Measurements from ENCODE around the gene RANBP10. TPM values are rescaled to one million over a fixed set of nuclear protein-coding genes. Genes with fewer than 3 reads are reported as not detected.

RANBP10 gene
- polyA plus RNA-seq, 2 of the 4 experiments (the other 2 are of a cell fraction): 7.5 to 9.8 TPM

- TF ChIP-seq, protein P1, sequence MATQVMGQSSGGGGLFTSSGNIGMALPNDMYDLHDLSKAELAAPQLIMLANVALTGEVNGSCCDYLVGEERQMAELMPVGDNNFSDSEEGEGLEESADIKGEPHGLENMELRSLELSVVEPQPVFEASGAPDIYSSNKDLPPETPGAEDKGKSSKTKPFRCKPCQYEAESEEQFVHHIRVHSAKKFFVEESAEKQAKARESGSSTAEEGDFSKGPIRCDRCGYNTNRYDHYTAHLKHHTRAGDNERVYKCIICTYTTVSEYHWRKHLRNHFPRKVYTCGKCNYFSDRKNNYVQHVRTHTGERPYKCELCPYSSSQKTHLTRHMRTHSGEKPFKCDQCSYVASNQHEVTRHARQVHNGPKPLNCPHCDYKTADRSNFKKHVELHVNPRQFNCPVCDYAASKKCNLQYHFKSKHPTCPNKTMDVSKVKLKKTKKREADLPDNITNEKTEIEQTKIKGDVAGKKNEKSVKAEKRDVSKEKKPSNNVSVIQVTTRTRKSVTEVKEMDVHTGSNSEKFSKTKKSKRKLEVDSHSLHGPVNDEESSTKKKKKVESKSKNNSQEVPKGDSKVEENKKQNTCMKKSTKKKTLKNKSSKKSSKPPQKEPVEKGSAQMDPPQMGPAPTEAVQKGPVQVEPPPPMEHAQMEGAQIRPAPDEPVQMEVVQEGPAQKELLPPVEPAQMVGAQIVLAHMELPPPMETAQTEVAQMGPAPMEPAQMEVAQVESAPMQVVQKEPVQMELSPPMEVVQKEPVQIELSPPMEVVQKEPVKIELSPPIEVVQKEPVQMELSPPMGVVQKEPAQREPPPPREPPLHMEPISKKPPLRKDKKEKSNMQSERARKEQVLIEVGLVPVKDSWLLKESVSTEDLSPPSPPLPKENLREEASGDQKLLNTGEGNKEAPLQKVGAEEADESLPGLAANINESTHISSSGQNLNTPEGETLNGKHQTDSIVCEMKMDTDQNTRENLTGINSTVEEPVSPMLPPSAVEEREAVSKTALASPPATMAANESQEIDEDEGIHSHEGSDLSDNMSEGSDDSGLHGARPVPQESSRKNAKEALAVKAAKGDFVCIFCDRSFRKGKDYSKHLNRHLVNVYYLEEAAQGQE (IDR thresholded peaks at IDR 0.05): 0 out of 2 replicates have a peak, but pooled peaks have one; percentile 4
- TF ChIP-seq ZC3H11A (IDR thresholded peaks at IDR 0.05) (no peak), JUNB (IDR thresholded peaks at IDR 0.05) (no peak), RARB (CRISPR knock-in tag; IDR thresholded peaks at IDR 0.05) (no peak), CBX2 (IDR thresholded peaks at IDR 0.05; ENCODE audit: borderline replicate concordance, low read depth) (no peak), FOXS1 (CRISPR knock-in tag; IDR thresholded peaks at IDR 0.05) (no peak), RAD21 (conservative IDR thresholded peaks at IDR 0.05 in 1 of 2, IDR thresholded peaks at IDR 0.05 in 1 of 2) (no peak), TP53 (CRISPR knock-in tag; IDR thresholded peaks at IDR 0.05) (no peak), KDM5A (IDR thresholded peaks at IDR 0.05) (peak; percentile 67; the same call in 1 of the 2 replicates), HOXB5 (CRISPR knock-in tag; IDR thresholded peaks at IDR 0.05) (no peak), HOXB13 (CRISPR knock-in tag; IDR thresholded peaks at IDR 0.05; ENCODE audit: low read depth) (no peak), NR3C1 (IDR thresholded peaks at IDR 0.05) (no peak), TFCP2L1 (CRISPR knock-in tag; IDR thresholded peaks at IDR 0.05) (no peak), RNF2 (IDR thresholded peaks at IDR 0.05; ENCODE audit: borderline replicate concordance, low read depth) (no peak), RFX5 (IDR thresholded peaks at IDR 0.05) (no peak), MAFK (IDR thresholded peaks at IDR 0.05; ENCODE audit: partially characterized antibody) (no peak), ZFP36 (IDR thresholded peaks at IDR 0.05; ENCODE audit: borderline replicate concordance, partially characterized antibody) (no peak), EHF (CRISPR knock-in tag; IDR thresholded peaks at IDR 0.05) (no peak), CBX8 (IDR thresholded peaks at IDR 0.05) (no peak), KDM1A (IDR thresholded peaks at IDR 0.05; ENCODE audit: low read depth) (no peak), BHLHE40 (IDR thresholded peaks at IDR 0.05; ENCODE audit: low read depth, low read length) (no peak), POLR2AphosphoS2 (conservative IDR thresholded peaks at IDR 0.05; ENCODE audit: low read length) (no peak), MAZ (IDR thresholded peaks at IDR 0.05; ENCODE audit: borderline replicate concordance, low read depth, low read length) (no peak)
- TF ChIP-seq, protein P2, sequence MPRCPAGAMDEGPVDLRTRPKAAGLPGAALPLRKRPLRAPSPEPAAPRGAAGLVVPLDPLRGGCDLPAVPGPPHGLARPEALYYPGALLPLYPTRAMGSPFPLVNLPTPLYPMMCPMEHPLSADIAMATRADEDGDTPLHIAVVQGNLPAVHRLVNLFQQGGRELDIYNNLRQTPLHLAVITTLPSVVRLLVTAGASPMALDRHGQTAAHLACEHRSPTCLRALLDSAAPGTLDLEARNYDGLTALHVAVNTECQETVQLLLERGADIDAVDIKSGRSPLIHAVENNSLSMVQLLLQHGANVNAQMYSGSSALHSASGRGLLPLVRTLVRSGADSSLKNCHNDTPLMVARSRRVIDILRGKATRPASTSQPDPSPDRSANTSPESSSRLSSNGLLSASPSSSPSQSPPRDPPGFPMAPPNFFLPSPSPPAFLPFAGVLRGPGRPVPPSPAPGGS (IDR thresholded peaks at IDR 0.05): 0 out of 3 replicates have a peak, but pooled peaks have one; percentile 75
- TF ChIP-seq, protein P3, sequence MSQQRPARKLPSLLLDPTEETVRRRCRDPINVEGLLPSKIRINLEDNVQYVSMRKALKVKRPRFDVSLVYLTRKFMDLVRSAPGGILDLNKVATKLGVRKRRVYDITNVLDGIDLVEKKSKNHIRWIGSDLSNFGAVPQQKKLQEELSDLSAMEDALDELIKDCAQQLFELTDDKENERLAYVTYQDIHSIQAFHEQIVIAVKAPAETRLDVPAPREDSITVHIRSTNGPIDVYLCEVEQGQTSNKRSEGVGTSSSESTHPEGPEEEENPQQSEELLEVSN (IDR thresholded peaks at IDR 0.05; ENCODE audit: borderline replicate concordance, low read depth): peak; percentile 46
- TF ChIP-seq, protein P4, sequence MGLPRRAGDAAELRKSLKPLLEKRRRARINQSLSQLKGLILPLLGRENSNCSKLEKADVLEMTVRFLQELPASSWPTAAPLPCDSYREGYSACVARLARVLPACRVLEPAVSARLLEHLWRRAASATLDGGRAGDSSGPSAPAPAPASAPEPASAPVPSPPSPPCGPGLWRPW (IDR thresholded peaks at IDR 0.05): no peak
Measured at GRCh38 chr16:67846320-67847063, 40.1 kb upstream of the RANBP10 start, which contains the start of gene NUTF2 (continued).

Data from A549 (cell line).